BJ (cell line): ENCODE data around the gene PRKCH. TPM values are rescaled to one million over a fixed set of nuclear protein-coding genes. Genes with fewer than 3 reads are reported as not detected.

Experiments
- CTCF ChIA-PET: fragments of 350-600 bp; formaldehyde crosslinking; extraction: SDS; loops from one replicate; lab custom pipeline; 2021; ENCODE audit warnings: antibody characterized with exemption, inconsistent platforms; lab: Yijun Ruan, JAX
- POLR2A ChIA-PET: fragments of 300-600 bp; sonication (Branson Sonifier 250); formaldehyde crosslinking; extraction: SDS; loops from one replicate; lab custom pipeline; 2021; ENCODE audit warnings: antibody characterized with exemption; lab: Charles Lee
- DNase-seq: peaks from one replicate; pipeline ENCODE4 v3.0.0-alpha.2; 2011; ENCODE audit warnings: low read depth
- H3K27me3 ChIP-seq: 2 replicates; pipeline ENCODE4 v1.6.0; 2011; ENCODE audit warnings: low read length; ENCODE audit not compliant: control insufficient read depth, insufficient read depth
- H3K36me3 ChIP-seq: 2 replicates; pipeline ENCODE4 v1.5.1; 2011; ENCODE audit warnings: low read length; ENCODE audit not compliant: control insufficient read depth, insufficient read depth
- H3K4me3 ChIP-seq: 2 replicates; pipeline ENCODE4 v1.5.1; 2011; ENCODE audit warnings: low read depth, mild to moderate bottlenecking, control low read depth, low read length
- CTCF ChIP-seq: IDR thresholded peaks from 2 replicates; pipeline ENCODE4 v1.5.1; 2011; ENCODE audit warnings: low read depth, mild to moderate bottlenecking, control low read depth, inconsistent platforms, low read length, moderate library complexity; ENCODE audit not compliant: insufficient read depth
- polyA plus RNA-seq: library from polyadenylated mRNA; depleted of rRNA; stranded (reverse); fragments of >200 nt; gene quantifications from 2 replicates; pipeline ENCODE4 v1.2.3, GENCODE V29; 2011

The PRKCH gene
- polyA plus RNA-seq, 1 experiment: 2.0 TPM

DNA sequence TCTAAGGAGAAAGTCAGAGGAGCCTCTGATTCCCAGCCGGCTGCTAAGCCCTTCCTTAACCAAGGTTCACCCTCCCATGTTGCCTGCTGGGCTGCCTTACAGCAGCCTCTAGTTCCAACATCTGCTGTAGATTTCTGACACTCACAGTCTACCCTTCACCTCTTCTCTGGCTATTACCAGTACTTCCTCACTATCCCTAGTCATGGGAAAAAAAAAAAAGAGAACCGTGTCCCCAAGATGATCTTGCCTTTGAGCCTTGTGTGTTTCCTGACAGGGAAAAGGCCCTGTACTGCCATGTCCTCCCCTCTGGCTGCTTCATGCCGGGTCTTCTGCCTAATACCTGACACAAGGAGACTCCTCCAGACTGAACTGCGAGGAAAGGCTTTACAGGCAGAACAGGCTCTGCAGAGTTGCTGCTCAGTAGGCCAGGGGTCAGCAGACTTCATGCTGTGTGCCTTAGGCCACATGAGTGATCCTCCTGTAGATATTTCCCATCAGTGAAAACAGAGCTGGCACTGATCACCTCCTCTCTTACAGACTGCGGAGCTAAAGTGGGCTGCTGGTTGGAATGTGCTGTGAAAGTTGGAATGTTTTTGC lies 46.8 kb downstream of the PRKCH start:
- CTCF ChIA-PET: no interaction called here

DNA sequence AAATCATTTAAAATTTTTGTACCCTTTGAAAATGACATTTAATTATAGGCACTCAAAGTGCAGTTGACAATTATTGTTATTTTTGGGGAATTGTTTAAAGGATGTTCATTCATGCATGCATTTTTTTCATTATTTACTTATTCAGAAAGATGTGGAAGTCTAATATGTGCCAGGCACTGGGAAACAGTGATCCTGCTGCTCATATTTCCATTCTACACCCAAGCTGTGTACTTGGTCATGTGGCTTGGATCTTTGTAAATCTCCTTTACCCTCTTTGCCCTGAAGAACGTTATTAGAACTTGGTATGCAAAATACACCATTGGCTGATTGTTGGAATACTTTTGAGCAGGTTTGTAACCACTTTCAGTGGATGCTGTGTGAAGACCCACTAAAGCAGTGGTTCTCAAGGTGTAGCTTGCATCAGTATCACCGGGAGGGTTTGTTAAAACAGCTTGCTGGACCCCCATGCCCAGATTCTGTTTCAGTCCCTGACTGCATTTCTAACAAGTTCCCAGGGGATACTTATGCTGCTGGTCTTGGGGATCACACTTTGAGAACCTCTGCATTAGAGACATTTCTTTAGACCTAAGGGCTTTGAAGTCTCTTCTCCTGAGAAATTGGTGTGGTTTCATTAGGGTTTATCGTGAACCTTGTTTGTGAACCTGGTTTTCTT lies 47.5 kb downstream of the PRKCH start:
- Histone ChIP-seq H3K36me3 (no peaks in the 10 kb centered on the region), H3K4me3 (no peak overlapping the region), H3K27me3 (0 out of 2 replicates have a peak, but pooled peaks cover 3% of the 10 kb centered on the region)
- DNase-seq: no peak
- no peak for TF ChIP-seq CTCF
- ChIA-PET POLR2A (no interaction called here), CTCF (no interaction called here)

More for the DNA sequence above, 46.8 kb downstream of the PRKCH start:
- DNase-seq: no peak
- POLR2A ChIA-PET: no interaction called here
- TF ChIP-seq CTCF: no peak
- 0 out of 2 replicates have a peak, but pooled peaks cover 3% of the 10 kb centered on the region for H3K27me3 ChIP-seq
- H3K4me3 ChIP-seq: no peak overlapping the region
- H3K36me3 ChIP-seq: no peaks in the 10 kb centered on the region

DNA sequence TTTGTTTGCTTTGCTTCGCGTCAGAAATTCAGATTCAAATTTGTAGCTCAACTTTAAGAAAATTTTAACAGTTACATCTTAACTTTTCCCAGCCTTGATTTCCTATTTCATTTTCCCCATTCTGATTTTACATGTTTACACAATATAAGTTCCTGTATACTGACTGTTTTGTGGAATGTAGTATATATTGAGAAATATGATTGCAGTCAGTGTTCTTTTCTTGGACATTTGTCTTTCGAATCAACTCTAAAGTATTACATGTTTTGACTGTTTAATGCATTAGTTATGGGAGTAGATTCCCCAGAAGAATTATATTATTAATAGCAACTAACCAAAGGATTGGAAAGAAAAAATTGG lies 48.1 kb downstream of the PRKCH start:
- no peak for TF ChIP-seq CTCF
- POLR2A ChIA-PET: no interaction called here
- no peaks in the 10 kb centered on the region for H3K36me3 ChIP-seq
- CTCF ChIA-PET: no interaction called here
- 0 out of 2 replicates have a peak, but pooled peaks cover 3% of the 10 kb centered on the region for H3K27me3 ChIP-seq
- no peak overlapping the region for H3K4me3 ChIP-seq
- no peak for DNase-seq

DNA sequence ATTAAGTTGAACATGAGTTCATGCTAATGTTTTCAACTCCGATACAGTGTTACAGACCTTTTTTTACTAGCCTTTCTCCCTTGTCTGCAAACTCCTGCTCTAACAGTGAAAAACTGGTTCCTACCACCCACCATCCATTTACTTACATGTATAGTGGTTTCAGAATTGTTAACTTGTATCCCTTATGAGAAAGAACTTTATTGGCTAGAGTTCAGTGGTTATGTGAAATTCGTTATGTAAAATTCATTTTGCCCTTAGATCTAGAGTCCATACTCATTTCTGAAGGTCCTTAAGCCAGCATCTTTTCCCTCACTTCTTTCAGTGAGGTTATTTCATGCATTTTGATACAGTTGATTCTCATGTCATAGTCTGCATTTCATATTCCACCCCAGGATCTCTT lies 51.0 kb downstream of the PRKCH start:
- CTCF ChIA-PET: no interaction called here
- POLR2A ChIA-PET: no interaction called here
- H3K36me3 ChIP-seq: no peaks in the 10 kb centered on the region
- no peaks in the 10 kb centered on the region for H3K27me3 ChIP-seq
- H3K4me3 ChIP-seq: no peak overlapping the region
- TF ChIP-seq CTCF: no peak
- DNase-seq: no peak

- CTCF ChIA-PET: no interaction called here
- TF ChIP-seq CTCF: no peak
- Histone ChIP-seq H3K27me3 (no peaks in the 10 kb centered on the region), H3K4me3 (no peak overlapping the region), H3K36me3 (no peaks in the 10 kb centered on the region)
- DNase-seq: no peak
- POLR2A ChIA-PET: no interaction called here
These were observed 51.6 kb downstream of the PRKCH start for GRCh38 chr14:61372842-61373555.
